HG03432 (cell line): Measurements from ENCODE around the gene CADPS.

Experiments
- ATAC-seq: cut with Tn5 transposase; IDR thresholded peaks from one replicate; pipeline ENCODE4 v1.9.1; 2021; ENCODE audit warnings: mild to moderate bottlenecking, moderate library complexity; ENCODE audit not compliant: unreplicated experiment

CADPS gene

GRCh38 chr3:62874711-62875557 is at the start of gene CADPS:
Gene CADPS (minus strand): TSS chr3:62875416. CDS start chr3:62875029, 387 bp downstream.
- ATAC-seq, result no peak

- no peak for ATAC-seq
Measured at GRCh38 chr3:62923066-62923465, 47.9 kb upstream of the CADPS start.

GRCh38 chr3:62922326-62922725 is 47.1 kb upstream of the CADPS start:
- no peak for ATAC-seq

- no peak for ATAC-seq
Measured at GRCh38 chr3:62920466-62920784, 45.2 kb upstream of the CADPS start.

- ATAC-seq, result no peak
Measured at GRCh38 chr3:62919784-62920465, 44.7 kb upstream of the CADPS start.

GRCh38 chr3:62918777-62919176 is 43.6 kb upstream of the CADPS start:
- ATAC-seq, result no peak

GRCh38 chr3:62918131-62918530 is 42.9 kb upstream of the CADPS start:
- no peak for ATAC-seq

GRCh38 chr3:62911526-62911925 is 36.3 kb upstream of the CADPS start:
- no peak for ATAC-seq

- ATAC-seq, result no peak
Measured at GRCh38 chr3:62905331-62905730, 30.1 kb upstream of the CADPS start.

GRCh38 chr3:62898530-62899496 is 23.6 kb upstream of the CADPS start:
- ATAC-seq, result no peak

GRCh38 chr3:62895901-62896300 is 20.7 kb upstream of the CADPS start:
- ATAC-seq, result no peak

- ATAC-seq, result no peak
Measured at GRCh38 chr3:62892951-62893350, 17.7 kb upstream of the CADPS start.

GRCh38 chr3:62892045-62892444 is 16.8 kb upstream of the CADPS start:
- ATAC-seq, result no peak

- no peak for ATAC-seq
Measured at GRCh38 chr3:62888778-62889177, 13.6 kb upstream of the CADPS start.

- ATAC-seq, result no peak
Measured at GRCh38 chr3:62888180-62888579, 13.0 kb upstream of the CADPS start.

GRCh38 chr3:62885136-62885535 is 9.9 kb upstream of the CADPS start:
- ATAC-seq, result no peak

GRCh38 chr3:62884096-62884870 is 9.1 kb upstream of the CADPS start:
- no peak for ATAC-seq

GRCh38 chr3:62882676-62883200 is 7.5 kb upstream of the CADPS start:
- no peak for ATAC-seq

GRCh38 chr3:62876064-62876463 is 848 bp upstream of the CADPS start:
- ATAC-seq, result no peak

- ATAC-seq, result no peak
Measured at GRCh38 chr3:62875558-62876002, 364 bp upstream of the CADPS start.
